ENCODE measurements around the gene DGKI.

DGKI gene

GRCh38 chr7:137753948-137754851 is 92.6 kb downstream of the DGKI start:
- H3K27ac ChIP-seq (ENCODE audit: low read depth, low read length), result no peak overlapping the region
- H4K20me1 ChIP-seq (ENCODE audit: low read depth, low read length), result no peaks in the 10 kb centered on the region
- no peaks in the 10 kb centered on the region for H3K9me3 ChIP-seq (ENCODE audit: insufficient read depth, low read length)
- H3K79me2 ChIP-seq (ENCODE audit: insufficient read depth, low read length), result no peaks in the 10 kb centered on the region
- H2AFZ ChIP-seq (ENCODE audit: low read depth, low read length, severe bottlenecking), result no peak overlapping the region
- H3K36me3 ChIP-seq (ENCODE audit: low read length), result no peaks in the 10 kb centered on the region
- no peaks in the 10 kb centered on the region for H3K9me2 ChIP-seq (replicated peaks; ENCODE audit: insufficient read depth, low read length)
- no peak overlapping the region for H3K9ac ChIP-seq (ENCODE audit: low read length)
- H3K4me2 ChIP-seq (ENCODE audit: low read depth, low read length, poor library complexity, severe bottlenecking), result no peak overlapping the region
- H3F3A ChIP-seq (ENCODE audit: insufficient read depth), result no peaks in the 10 kb centered on the region
- no peak for TF ChIP-seq EZH2phosphoT487 (conservative IDR thresholded peaks at IDR 0.05; ENCODE audit: low read length)
- TF ChIP-seq, protein P1, sequence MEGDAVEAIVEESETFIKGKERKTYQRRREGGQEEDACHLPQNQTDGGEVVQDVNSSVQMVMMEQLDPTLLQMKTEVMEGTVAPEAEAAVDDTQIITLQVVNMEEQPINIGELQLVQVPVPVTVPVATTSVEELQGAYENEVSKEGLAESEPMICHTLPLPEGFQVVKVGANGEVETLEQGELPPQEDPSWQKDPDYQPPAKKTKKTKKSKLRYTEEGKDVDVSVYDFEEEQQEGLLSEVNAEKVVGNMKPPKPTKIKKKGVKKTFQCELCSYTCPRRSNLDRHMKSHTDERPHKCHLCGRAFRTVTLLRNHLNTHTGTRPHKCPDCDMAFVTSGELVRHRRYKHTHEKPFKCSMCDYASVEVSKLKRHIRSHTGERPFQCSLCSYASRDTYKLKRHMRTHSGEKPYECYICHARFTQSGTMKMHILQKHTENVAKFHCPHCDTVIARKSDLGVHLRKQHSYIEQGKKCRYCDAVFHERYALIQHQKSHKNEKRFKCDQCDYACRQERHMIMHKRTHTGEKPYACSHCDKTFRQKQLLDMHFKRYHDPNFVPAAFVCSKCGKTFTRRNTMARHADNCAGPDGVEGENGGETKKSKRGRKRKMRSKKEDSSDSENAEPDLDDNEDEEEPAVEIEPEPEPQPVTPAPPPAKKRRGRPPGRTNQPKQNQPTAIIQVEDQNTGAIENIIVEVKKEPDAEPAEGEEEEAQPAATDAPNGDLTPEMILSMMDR (IDR thresholded peaks at IDR 0.05; ENCODE audit: insufficient read depth, low read length, poor library complexity, severe bottlenecking), result no peak
- H3K27me3 ChIP-seq (ENCODE audit: low read length), result no peaks in the 10 kb centered on the region
- no peak overlapping the region for H3K4me3 ChIP-seq (ENCODE audit: insufficient read depth, low read length, poor library complexity, severe bottlenecking)

- Histone ChIP-seq H4K20me1 (ENCODE audit: low read depth, low read length) (no peaks in the 10 kb centered on the region), H3K27me3 (ENCODE audit: low read length) (no peaks in the 10 kb centered on the region; the same call in 1 of the 2 replicates), H3K9me3 (ENCODE audit: insufficient read depth, low read length) (no peaks in the 10 kb centered on the region), H3F3A (ENCODE audit: insufficient read depth) (no peaks in the 10 kb centered on the region), H3K27ac (ENCODE audit: low read depth, low read length) (no peak overlapping the region), H3K4me3 (ENCODE audit: insufficient read depth, low read length, poor library complexity, severe bottlenecking) (no peak overlapping the region), H2AFZ (ENCODE audit: low read depth, low read length, severe bottlenecking) (no peak overlapping the region), H3K79me2 (ENCODE audit: insufficient read depth, low read length) (no peaks in the 10 kb centered on the region), H3K4me2 (ENCODE audit: low read depth, low read length, poor library complexity, severe bottlenecking) (no peak overlapping the region), H3K36me3 (ENCODE audit: low read length) (no peaks in the 10 kb centered on the region), H3K9me2 (replicated peaks; ENCODE audit: insufficient read depth, low read length) (no peaks in the 10 kb centered on the region), H3K9ac (ENCODE audit: low read length) (no peak overlapping the region)
- no peak for TF ChIP-seq EZH2phosphoT487 (conservative IDR thresholded peaks at IDR 0.05; ENCODE audit: low read length)
- TF ChIP-seq, protein P1 (IDR thresholded peaks at IDR 0.05; ENCODE audit: insufficient read depth, low read length, poor library complexity, severe bottlenecking), result no peak
Measured at GRCh38 chr7:137753575-137753947, 93.2 kb downstream of the DGKI start.

DNA sequence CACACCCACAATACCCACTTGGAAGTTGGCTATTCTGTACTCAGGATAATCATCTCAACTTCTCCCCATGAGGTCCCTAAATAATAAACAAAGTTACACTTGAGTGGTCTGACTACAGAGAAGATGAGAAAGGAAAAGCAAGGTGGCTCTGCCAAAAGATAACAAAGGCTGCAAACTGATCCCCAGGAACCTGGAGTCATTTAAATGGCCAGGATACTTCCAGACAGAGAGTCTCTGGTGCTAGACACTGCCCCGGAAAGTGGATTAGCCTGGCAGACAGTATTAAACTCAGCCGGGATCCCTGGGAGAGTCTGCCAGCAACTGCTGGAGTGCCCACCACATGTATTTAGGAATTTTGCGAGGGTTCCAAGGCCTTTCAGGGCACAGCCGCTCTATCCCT is 93.7 kb downstream of the DGKI start:
- H3F3A ChIP-seq (ENCODE audit: insufficient read depth), result no peaks in the 10 kb centered on the region
- no peaks in the 10 kb centered on the region for H4K20me1 ChIP-seq (ENCODE audit: low read depth, low read length)
- H3K27me3 ChIP-seq (ENCODE audit: low read length), result no peaks in the 10 kb centered on the region; the same call in 1 of the 2 replicates
- no peak overlapping the region for H3K9ac ChIP-seq (ENCODE audit: low read length)
- H3K4me2 ChIP-seq (ENCODE audit: low read depth, low read length, poor library complexity, severe bottlenecking), result no peak overlapping the region
- H3K9me2 ChIP-seq (replicated peaks; ENCODE audit: insufficient read depth, low read length), result no peaks in the 10 kb centered on the region
- H3K36me3 ChIP-seq (ENCODE audit: low read length), result no peaks in the 10 kb centered on the region
- TF ChIP-seq EZH2phosphoT487 (conservative IDR thresholded peaks at IDR 0.05; ENCODE audit: low read length), result no peak
- H3K79me2 ChIP-seq (ENCODE audit: insufficient read depth, low read length), result no peaks in the 10 kb centered on the region
- no peaks in the 10 kb centered on the region for H3K9me3 ChIP-seq (ENCODE audit: insufficient read depth, low read length)
- H3K27ac ChIP-seq (ENCODE audit: low read depth, low read length), result no peak overlapping the region
- no peak overlapping the region for H2AFZ ChIP-seq (ENCODE audit: low read depth, low read length, severe bottlenecking)
- no peak overlapping the region for H3K4me3 ChIP-seq (ENCODE audit: insufficient read depth, low read length, poor library complexity, severe bottlenecking)
